ENCODE data around the gene RAMAC.

Gene RAMAC

GRCh38 chr15:82945326-82945725 lies 40.7 kb upstream of the RAMAC start:
- TF ChIP-seq EZH2phosphoT487 (IDR thresholded peaks at IDR 0.05; ENCODE audit: borderline replicate concordance, low read length) (no peak), CTCF (IDR thresholded peaks at IDR 0.05; ENCODE audit: low read depth, low read length, poor library complexity, severe bottlenecking) (no peak)
- no peak overlapping the region for H3K4me3 ChIP-seq (ENCODE audit: low read length)
- no peaks in the 10 kb centered on the region for H3K36me3 ChIP-seq (ENCODE audit: control insufficient read depth, low read length)
- H4K20me1 ChIP-seq (ENCODE audit: control insufficient read depth, insufficient read depth, low read depth, low read length), result no peaks in the 10 kb centered on the region
- no peaks in the 10 kb centered on the region for H3K79me2 ChIP-seq (ENCODE audit: control insufficient read depth, low read length)
- peaks cover 13% of the 10 kb centered on the region for H3K4me1 ChIP-seq (ENCODE audit: control insufficient read depth, low read length)
- no peaks in the 10 kb centered on the region for H3F3A ChIP-seq (ENCODE audit: control insufficient read depth, insufficient read depth)
- no peak overlapping the region for H3K27ac ChIP-seq (ENCODE audit: low read depth, low read length)
- H3K27me3 ChIP-seq (ENCODE audit: control insufficient read depth, low read length), result peaks cover 35% of the 10 kb centered on the region
- H3K4me2 ChIP-seq (ENCODE audit: low read length), result no peak overlapping the region
- H3K9me3 ChIP-seq (ENCODE audit: control insufficient read depth, insufficient read depth, low read length), result no peaks in the 10 kb centered on the region
- no peaks in the 10 kb centered on the region for H3K9me2 ChIP-seq (replicated peaks; ENCODE audit: control insufficient read depth, low read length)

GRCh38 chr15:82946155-82946701 lies 39.8 kb upstream of the RAMAC start:
- TF ChIP-seq EZH2phosphoT487 (IDR thresholded peaks at IDR 0.05; ENCODE audit: borderline replicate concordance, low read length), result no peak
- TF ChIP-seq CTCF (IDR thresholded peaks at IDR 0.05; ENCODE audit: low read depth, low read length, poor library complexity, severe bottlenecking), result no peak
- H3K79me2 ChIP-seq (ENCODE audit: control insufficient read depth, low read length), result no peaks in the 10 kb centered on the region
- H4K20me1 ChIP-seq (ENCODE audit: control insufficient read depth, insufficient read depth, low read depth, low read length), result no peaks in the 10 kb centered on the region
- H3K27me3 ChIP-seq (ENCODE audit: control insufficient read depth, low read length), result peaks cover 44% of the 10 kb centered on the region
- H3K4me1 ChIP-seq (ENCODE audit: control insufficient read depth, low read length), result peaks cover 13% of the 10 kb centered on the region
- no peaks in the 10 kb centered on the region for H3K9me3 ChIP-seq (ENCODE audit: control insufficient read depth, insufficient read depth, low read length)
- no peaks in the 10 kb centered on the region for H3K36me3 ChIP-seq (ENCODE audit: control insufficient read depth, low read length)
- H3K4me3 ChIP-seq (ENCODE audit: low read length), result no peak overlapping the region
- no peaks in the 10 kb centered on the region for H3F3A ChIP-seq (ENCODE audit: control insufficient read depth, insufficient read depth)
- H3K9me2 ChIP-seq (replicated peaks; ENCODE audit: control insufficient read depth, low read length), result no peaks in the 10 kb centered on the region
- no peak overlapping the region for H3K4me2 ChIP-seq (ENCODE audit: low read length)
- H3K27ac ChIP-seq (ENCODE audit: low read depth, low read length), result no peak overlapping the region

GRCh38 chr15:82950295-82950694 lies 35.7 kb upstream of the RAMAC start:
- Histone ChIP-seq H3K4me1 (ENCODE audit: control insufficient read depth, low read length) (0 out of 2 replicates have a peak, but pooled peaks cover under 1% of the 10 kb centered on the region), H3K9me2 (replicated peaks; ENCODE audit: control insufficient read depth, low read length) (no peaks in the 10 kb centered on the region), H3K4me2 (ENCODE audit: low read length) (no peak overlapping the region), H3K79me2 (ENCODE audit: control insufficient read depth, low read length) (no peaks in the 10 kb centered on the region), H3K9me3 (ENCODE audit: control insufficient read depth, insufficient read depth, low read length) (no peaks in the 10 kb centered on the region), H3K4me3 (ENCODE audit: low read length) (no peak overlapping the region), H3F3A (ENCODE audit: control insufficient read depth, insufficient read depth) (no peaks in the 10 kb centered on the region), H3K27ac (ENCODE audit: low read depth, low read length) (no peak overlapping the region), H4K20me1 (ENCODE audit: control insufficient read depth, insufficient read depth, low read depth, low read length) (no peaks in the 10 kb centered on the region), H3K36me3 (ENCODE audit: control insufficient read depth, low read length) (no peaks in the 10 kb centered on the region), H3K27me3 (ENCODE audit: control insufficient read depth, low read length) (peaks cover 56% of the 10 kb centered on the region)
- TF ChIP-seq CTCF (IDR thresholded peaks at IDR 0.05; ENCODE audit: low read depth, low read length, poor library complexity, severe bottlenecking) (no peak), EZH2phosphoT487 (IDR thresholded peaks at IDR 0.05; ENCODE audit: borderline replicate concordance, low read length) (no peak)

All from DOHH2 (cell line).